Bladder microvascular endothelial cell (primary cell): ENCODE results near the gene KRT6B. TPM values are rescaled to one million over a fixed set of nuclear protein-coding genes. Genes with fewer than 3 reads are reported as not detected.

ENCODE experiments used
- total RNA-seq: library from RNA; depleted of rRNA; stranded (reverse); fragments of >200 nt; gene quantifications from 2 replicates; pipeline ENCODE4 v1.2.3, GENCODE V29; 2014

Gene KRT6B
- 0.13 and 0.32 TPM in 2 replicates for total RNA-seq

DNA sequence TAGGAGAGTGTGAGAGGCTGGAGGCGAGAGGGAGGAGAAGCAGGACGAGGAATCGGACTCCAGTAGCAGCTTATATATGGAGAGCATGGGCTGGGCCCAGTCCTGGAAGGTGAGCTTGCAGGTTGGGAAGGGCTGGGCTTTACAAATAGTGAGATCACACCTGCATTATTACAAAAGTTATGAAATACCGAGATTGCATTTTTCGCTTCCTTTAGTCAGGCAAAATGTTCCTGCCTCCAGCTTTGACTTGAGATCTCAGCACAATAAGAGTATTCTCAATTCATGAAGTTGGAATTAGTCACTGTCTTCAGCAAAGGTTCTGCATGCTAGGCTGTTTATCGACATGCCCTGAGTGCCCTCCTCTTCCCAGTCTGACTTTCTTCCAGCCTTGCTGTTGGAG, at the start of gene KRT6B:
KRT6B (minus strand) TSS at position 46 of the 400 bp plus-strand sequence. CDS start 68 bp downstream, outside the sequence.

DNA sequence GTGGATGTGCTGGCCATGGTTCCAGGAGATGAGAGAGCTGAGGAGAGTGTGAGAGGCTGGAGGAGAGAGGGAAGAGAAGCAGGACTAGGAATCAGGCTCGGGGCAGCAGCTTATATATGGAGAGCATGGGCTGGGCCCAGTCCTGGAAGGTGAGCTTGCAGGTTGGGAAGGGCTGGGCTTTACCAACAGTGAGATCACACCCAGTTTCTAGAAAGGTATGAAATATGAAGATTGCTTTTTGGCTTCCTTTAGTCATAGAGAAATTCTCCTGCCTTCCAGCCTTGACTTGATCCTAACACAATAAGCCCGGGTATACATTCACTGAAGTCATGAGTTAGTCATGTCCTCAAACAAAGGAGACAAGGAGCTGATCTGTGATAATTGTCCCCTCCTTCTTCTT, 41.2 kb upstream of the KRT6B start, which contains the start of gene KRT6A:
KRT6A (minus strand) TSS at position 86 of the 400 bp plus-strand sequence; CDS start at position 17, 69 bp downstream.

DNA sequence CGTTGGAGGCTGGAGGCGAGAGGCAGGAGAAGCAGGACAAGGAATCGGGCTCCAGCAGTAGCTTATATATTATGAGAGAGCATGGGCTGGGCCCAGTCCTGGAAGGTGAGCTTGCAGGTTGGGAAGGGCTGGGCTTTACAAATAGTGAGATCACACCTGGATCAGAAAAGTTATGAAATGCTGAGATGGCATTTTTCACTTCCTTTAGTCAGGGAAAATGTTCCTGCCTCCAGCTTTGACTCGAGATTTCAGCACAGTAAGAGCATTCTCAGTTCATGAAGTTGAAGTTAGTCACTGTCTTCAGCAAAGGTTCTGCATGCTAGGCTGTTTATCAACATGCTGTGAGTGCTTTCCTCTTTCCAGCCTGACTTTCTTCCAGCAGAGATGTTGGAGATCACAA, 21.8 kb upstream of the KRT6B start, which contains the start of gene KRT6C:
KRT6C (minus strand) TSS at position 38 of the 400 bp plus-strand sequence. CDS start 68 bp downstream, outside the sequence.

DNA sequence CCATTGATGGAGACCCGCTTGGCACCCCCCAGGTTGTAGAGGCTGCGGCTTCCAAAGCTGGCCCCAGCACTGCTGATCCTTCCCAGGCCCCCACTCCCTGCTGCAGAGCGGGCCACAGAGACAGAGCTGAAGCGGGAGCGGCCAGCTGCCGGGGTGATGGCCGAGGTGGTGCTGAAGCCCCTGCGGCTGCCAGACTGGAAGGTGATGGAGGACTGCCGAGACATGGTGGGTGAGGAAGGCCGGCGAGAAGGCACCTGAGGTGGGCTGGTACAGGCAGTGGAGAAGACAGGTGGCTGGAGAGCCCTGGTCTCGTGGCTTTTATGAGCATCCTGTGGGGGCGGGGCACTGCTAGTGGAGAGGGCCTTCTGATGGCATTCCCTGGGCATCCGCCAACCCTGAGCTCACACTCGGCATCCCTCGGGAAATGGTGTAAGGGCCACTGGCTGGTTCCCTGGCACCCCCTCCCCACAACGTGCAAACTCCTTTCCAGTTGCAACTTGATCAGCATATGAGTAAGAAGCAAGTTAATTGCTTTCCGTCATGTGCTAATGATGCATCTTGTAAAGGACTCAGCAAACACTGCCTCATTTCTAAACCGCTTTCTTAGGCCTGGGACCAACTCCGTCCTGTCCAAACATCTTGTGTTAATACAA, 17.7 kb downstream of the KRT6B start, which contains the start of gene KRT75:
KRT75 (minus strand) TSS at position 291 of the 653 bp plus-strand sequence; CDS start at position 224, 67 bp downstream.

DNA sequence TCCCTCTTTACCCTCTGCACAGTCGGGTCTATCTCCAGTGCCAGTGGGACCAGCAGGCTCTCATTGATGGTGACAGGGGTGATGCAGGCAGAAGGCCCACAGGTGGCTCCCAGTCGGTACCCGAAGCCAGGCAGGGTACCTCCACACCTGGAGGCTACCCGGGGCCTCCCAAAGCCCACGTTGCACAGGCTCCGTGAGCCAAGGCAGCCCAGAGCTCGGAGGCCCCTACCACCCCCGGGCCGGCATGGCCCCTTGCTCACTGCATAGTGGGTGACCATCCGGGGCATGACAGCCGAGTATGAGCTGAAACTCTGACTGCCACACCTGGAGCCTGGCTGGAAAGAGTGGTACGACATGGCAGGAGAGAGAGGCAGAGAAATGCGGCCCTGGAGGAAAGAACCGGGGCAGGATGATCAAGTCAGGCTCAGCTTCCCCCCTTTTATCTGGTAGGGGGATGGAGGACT, 46.0 kb downstream of the KRT6B start, which contains the start of gene KRT82:
KRT82 (minus strand) TSS at position 414 of the 464 bp plus-strand sequence; CDS start at position 356, 58 bp downstream.

Other genes starting within 250 kb of the KRT6B start
- gene KRT7, start 218.9 kb downstream of the KRT6B start, total RNA-seq, result 55.5 and 66.4 TPM in 2 replicates
- 0.16 TPM in 1 of 2 replicates, not detected in the other for gene KRT86, start 177.5 kb downstream of the KRT6B start, total RNA-seq
- not detected in 2 replicates for gene KRT81, start 160.6 kb downstream of the KRT6B start, total RNA-seq
- not detected in 2 replicates for gene KRT83, start 130.7 kb downstream of the KRT6B start, total RNA-seq
- gene KRT85, start 84.7 kb downstream of the KRT6B start, total RNA-seq, result not detected in 2 replicates
- gene KRT84, start 66.5 kb downstream of the KRT6B start, total RNA-seq, result not detected in 2 replicates
- not detected in 2 replicates for gene KRT82, start 45.8 kb downstream of the KRT6B start, total RNA-seq
- gene KRT75, start 17.8 kb downstream of the KRT6B start, total RNA-seq, result not detected in 2 replicates
- gene KRT6C, start 21.7 kb upstream of the KRT6B start, total RNA-seq, result not detected in 2 replicates
- 0.76 and 0.97 TPM in 2 replicates for gene KRT6A, start 41.1 kb upstream of the KRT6B start, total RNA-seq
- gene KRT5, start 68.2 kb upstream of the KRT6B start, total RNA-seq, result 0.31 and 0.65 TPM in 2 replicates
- gene KRT71, start 101.0 kb upstream of the KRT6B start, total RNA-seq, result not detected in 2 replicates
- not detected in 2 replicates for gene KRT74, start 121.7 kb upstream of the KRT6B start, total RNA-seq
- gene KRT72, start 149.3 kb upstream of the KRT6B start, total RNA-seq, result not detected in 2 replicates
- gene KRT73, start 166.4 kb upstream of the KRT6B start, total RNA-seq, result not detected in 2 replicates
- gene KRT2, start 200.1 kb upstream of the KRT6B start, total RNA-seq, result not detected in 2 replicates
- not detected in 2 replicates for gene KRT1, start 228.3 kb upstream of the KRT6B start, total RNA-seq